ENCODE data around the gene PKN2. TPM values are rescaled to one million over a fixed set of nuclear protein-coding genes. Genes with fewer than 3 reads are reported as not detected.

PKN2 gene
- total RNA-seq, 4 donors from 2014 or later: 14.9 to 18.6 (median 17.0) TPM

- Histone ChIP-seq H3K27me3 (no peaks in the 10 kb centered on the region), H3K4me3 (no peak overlapping the region), H3K4me1 (no peaks in the 10 kb centered on the region), H3K9me3 (no peaks in the 10 kb centered on the region), H3K27ac (no peak overlapping the region), H3K36me3 (no peaks in the 10 kb centered on the region)
- DNase-seq (no peak), ATAC-seq (no peak)
- intact Hi-C loops (cut with DNase I; ENCODE audit: low total_unique reads) (no loop called here), in situ Hi-C loops (cut with MboI; ENCODE audit: low sequenced_read_pairs in 4 of 4) (no loop called here)
- TF ChIP-seq POLR2A (IDR thresholded peaks at IDR 0.05) (no peak), CTCF (IDR thresholded peaks at IDR 0.05 in 4 of 5, conservative IDR thresholded peaks at IDR 0.05 in 1 of 5) (no peak)
Measured at GRCh38 chr1:88646476-88647248, 37.4 kb upstream of the PKN2 start.

DNA sequence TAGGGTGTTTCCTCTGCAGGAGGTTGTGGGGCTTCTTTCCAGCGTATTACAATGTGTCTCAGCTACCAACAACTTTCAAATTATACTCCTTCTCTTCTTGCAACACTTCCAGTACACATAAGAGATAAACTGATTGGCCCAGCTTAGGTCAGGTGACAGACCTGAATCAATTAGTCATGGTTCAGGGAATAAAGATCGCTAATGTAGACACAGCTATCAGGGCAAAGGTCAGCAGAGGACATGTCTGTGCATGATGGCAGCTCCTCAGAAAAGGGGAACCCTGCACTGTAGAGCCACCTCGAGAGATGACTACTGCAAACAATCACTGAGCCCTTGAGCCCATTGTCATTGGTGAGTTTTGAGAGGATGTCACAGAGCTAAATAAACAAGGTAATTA lies 36.8 kb upstream of the PKN2 start:
- no peak for DNase-seq
- no peaks in the 10 kb centered on the region for H3K9me3 ChIP-seq
- H3K36me3 ChIP-seq: no peaks in the 10 kb centered on the region
- no peak for ATAC-seq
- no peaks in the 10 kb centered on the region for H3K27me3 ChIP-seq
- in situ Hi-C loops (cut with MboI; ENCODE audit: low sequenced_read_pairs in 4 of 4) (no loop called here), intact Hi-C loops (cut with DNase I; ENCODE audit: low total_unique reads) (no loop called here)
- no peak overlapping the region for H3K4me3 ChIP-seq
- H3K27ac ChIP-seq: no peak overlapping the region
- H3K4me1 ChIP-seq: no peaks in the 10 kb centered on the region
- no peak for TF ChIP-seq POLR2A (IDR thresholded peaks at IDR 0.05)
- TF ChIP-seq CTCF (IDR thresholded peaks at IDR 0.05 in 4 of 5, conservative IDR thresholded peaks at IDR 0.05 in 1 of 5): no peak

- Histone ChIP-seq H3K9me3 (no peaks in the 10 kb centered on the region), H3K27me3 (no peaks in the 10 kb centered on the region), H3K36me3 (no peaks in the 10 kb centered on the region), H3K27ac (no peak overlapping the region), H3K4me1 (no peaks in the 10 kb centered on the region), H3K4me3 (no peak overlapping the region)
- intact Hi-C loops (cut with DNase I; ENCODE audit: low total_unique reads): no loop called here
- DNase-seq (no peak), ATAC-seq (no peak)
- in situ Hi-C loops (cut with MboI; ENCODE audit: low sequenced_read_pairs in 4 of 4): no loop called here
- TF ChIP-seq POLR2A (IDR thresholded peaks at IDR 0.05) (no peak), CTCF (IDR thresholded peaks at IDR 0.05 in 4 of 5, conservative IDR thresholded peaks at IDR 0.05 in 1 of 5) (no peak)
Measured at GRCh38 chr1:88647749-88648415, 36.2 kb upstream of the PKN2 start.

GRCh38 chr1:88648706-88649105 lies 35.4 kb upstream of the PKN2 start:
- Histone ChIP-seq H3K27me3 (no peaks in the 10 kb centered on the region), H3K27ac (no peak overlapping the region), H3K36me3 (no peaks in the 10 kb centered on the region), H3K4me3 (no peak overlapping the region), H3K4me1 (no peaks in the 10 kb centered on the region), H3K9me3 (no peaks in the 10 kb centered on the region)
- intact Hi-C loops (cut with DNase I; ENCODE audit: low total_unique reads) (no loop called here), in situ Hi-C loops (cut with MboI; ENCODE audit: low sequenced_read_pairs in 4 of 4) (no loop called here)
- no peak for ATAC-seq
- no peak for TF ChIP-seq POLR2A (IDR thresholded peaks at IDR 0.05)
- TF ChIP-seq CTCF (IDR thresholded peaks at IDR 0.05 in 4 of 5, conservative IDR thresholded peaks at IDR 0.05 in 1 of 5): no peak
- DNase-seq: no peak

All from gastrocnemius medialis (tissue), 4 donors.